Measurements from ENCODE around the gene SMYD3. TPM values are rescaled to one million over a fixed set of nuclear protein-coding genes. Genes with fewer than 3 reads are reported as not detected.

SMYD3 gene
- total and polyA plus RNA-seq, 9 of the 15 experiments (the other 6 are each of a cell fraction or from before 2014, with no cell fraction given): 128 to 440 (median 197) TPM

GRCh38 chr1:246497331-246497915, 9.7 kb downstream of the SMYD3 start (continued):
- TF ChIP-seq REST (IDR thresholded peaks at IDR 0.05; ENCODE audit: borderline replicate concordance): peak; percentile 79; the same call in 1 of the 2 replicates
- TF ChIP-seq REST (CRISPR knock-in tag; IDR thresholded peaks at IDR 0.05; ENCODE audit: low read depth): no peak
- TF ChIP-seq GATAD2B (IDR thresholded peaks at IDR 0.05; ENCODE audit: borderline replicate concordance): 0 out of 2 replicates have a peak, but pooled peaks have one; percentile 11

All from K562 (cell line).